Measurements from ENCODE around the gene UBE2J2.

DNA sequence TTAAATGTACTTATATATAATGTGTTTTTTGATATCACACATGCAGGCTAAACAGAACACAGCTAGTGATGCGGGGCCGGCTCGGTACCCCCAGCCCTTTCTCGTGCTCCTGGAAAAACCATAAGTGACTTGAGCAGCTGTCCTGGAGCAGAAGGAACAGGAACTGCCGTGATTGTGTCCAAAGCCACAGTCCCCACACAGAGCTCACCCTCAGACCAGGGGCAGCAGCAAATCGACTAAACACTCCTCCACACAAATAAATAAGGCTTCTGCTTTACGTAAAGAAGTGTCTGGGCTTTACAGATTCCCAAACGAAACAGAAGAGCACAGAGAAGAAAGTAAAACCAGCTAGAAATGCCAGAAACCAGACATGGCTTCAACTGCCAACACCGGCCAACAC, 9.6 kb downstream of the UBE2J2 start:
- TF ChIP-seq, protein P1, sequence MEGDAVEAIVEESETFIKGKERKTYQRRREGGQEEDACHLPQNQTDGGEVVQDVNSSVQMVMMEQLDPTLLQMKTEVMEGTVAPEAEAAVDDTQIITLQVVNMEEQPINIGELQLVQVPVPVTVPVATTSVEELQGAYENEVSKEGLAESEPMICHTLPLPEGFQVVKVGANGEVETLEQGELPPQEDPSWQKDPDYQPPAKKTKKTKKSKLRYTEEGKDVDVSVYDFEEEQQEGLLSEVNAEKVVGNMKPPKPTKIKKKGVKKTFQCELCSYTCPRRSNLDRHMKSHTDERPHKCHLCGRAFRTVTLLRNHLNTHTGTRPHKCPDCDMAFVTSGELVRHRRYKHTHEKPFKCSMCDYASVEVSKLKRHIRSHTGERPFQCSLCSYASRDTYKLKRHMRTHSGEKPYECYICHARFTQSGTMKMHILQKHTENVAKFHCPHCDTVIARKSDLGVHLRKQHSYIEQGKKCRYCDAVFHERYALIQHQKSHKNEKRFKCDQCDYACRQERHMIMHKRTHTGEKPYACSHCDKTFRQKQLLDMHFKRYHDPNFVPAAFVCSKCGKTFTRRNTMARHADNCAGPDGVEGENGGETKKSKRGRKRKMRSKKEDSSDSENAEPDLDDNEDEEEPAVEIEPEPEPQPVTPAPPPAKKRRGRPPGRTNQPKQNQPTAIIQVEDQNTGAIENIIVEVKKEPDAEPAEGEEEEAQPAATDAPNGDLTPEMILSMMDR (IDR thresholded peaks at IDR 0.05; ENCODE audit: low read depth, low read length, poor library complexity, severe bottlenecking), result no peak
- no peak for TF ChIP-seq EZH2phosphoT487 (IDR thresholded peaks at IDR 0.05; ENCODE audit: borderline replicate concordance, low read length)
